Measurements from ENCODE around the gene OTOP1. TPM values are rescaled to one million over a fixed set of nuclear protein-coding genes. Genes with fewer than 3 reads are reported as not detected.
A peak's percentile ranks its signal among the peaks of the same experiment; 100 is the strongest.
"Not testable (repeated sequence)": the region's sequence is repeated elsewhere in the genome, so short reads cannot be mapped to it uniquely, and the experiment has no call there.

The OTOP1 gene
- total RNA-seq, 4 donors from 2014 or later, result 0.72 TPM; not detected in 3

GRCh38 chr4:4248885-4249203 lies 22.1 kb upstream of the OTOP1 start:
- DNase-seq (ENCODE audit: low spot score in 2 of 2), result no peak
- H3K36me3 ChIP-seq, result peaks cover 17% of the 10 kb centered on the region
- 21% methylated on average over 10 of the region's 10 CpGs for WGBS

DNA sequence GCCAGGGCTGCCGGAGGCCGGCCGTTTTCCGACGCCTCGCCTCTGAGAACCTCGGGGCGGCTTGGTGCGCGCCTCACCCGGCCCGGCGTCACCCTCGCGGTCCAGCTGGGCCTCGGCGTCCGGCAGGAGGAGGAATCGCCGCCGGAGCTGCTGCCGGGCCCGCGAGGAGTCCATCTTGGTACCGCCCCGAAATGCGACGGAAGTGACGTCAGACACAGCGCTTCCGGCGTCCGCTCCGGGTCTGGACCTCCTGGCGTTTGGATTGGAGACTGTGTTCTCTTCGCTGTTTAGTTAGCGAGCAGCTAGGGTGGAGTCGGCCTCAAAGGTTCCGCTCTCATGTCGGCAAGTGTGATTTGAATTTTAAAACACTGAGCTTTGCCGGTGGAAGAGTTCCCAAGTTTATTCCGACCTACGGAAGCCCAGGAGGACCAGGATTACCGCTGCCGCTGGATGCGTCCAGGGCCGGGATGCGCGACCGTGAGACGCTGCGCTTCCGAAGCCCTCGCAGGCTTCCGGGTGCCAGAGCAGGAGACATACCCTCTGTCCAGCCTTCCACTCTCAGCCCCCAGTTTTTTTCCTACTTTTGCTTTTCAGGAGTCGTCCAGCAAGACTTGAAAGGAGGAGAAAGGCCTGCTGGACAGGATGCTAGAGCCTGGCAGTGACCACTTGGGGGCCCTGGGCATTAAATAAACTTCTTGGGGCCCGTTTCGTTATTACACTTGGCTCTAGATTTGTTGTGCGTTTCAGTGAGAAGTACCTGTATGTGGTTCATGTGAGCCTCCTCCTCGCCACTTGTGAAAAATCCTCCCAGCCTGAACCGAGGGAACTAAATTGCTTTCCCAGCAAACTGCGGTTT lies 21.5 kb upstream of the OTOP1 start, which contains the start of gene TMEM128:
TMEM128 (minus strand) TSS at position 195 of the 856 bp plus-strand sequence; CDS start at position 174, 21 bp downstream.
- WGBS, result 2% methylated on average over 29 of the region's 62 CpGs
- peaks cover 3% of the 10 kb centered on the region for H3K27me3 ChIP-seq
- peak; percentile 96 for DNase-seq (ENCODE audit: low spot score in 2 of 2)
- peaks cover 23% of the 10 kb centered on the region for H3K36me3 ChIP-seq
- peak in 1 of 2 donors; percentile 26 for TF ChIP-seq CTCF (IDR thresholded peaks at IDR 0.05)
- peak; percentile 32 to 89 for TF ChIP-seq POLR2A (IDR thresholded peaks at IDR 0.05)
- no peak for TF ChIP-seq EP300 (IDR thresholded peaks at IDR 0.05)
- peak; percentile 51 to 86 (median 82) for TF ChIP-seq POLR2AphosphoS5 (IDR thresholded peaks at IDR 0.05)
- H3K4me1 ChIP-seq, result peaks cover 22% of the 10 kb centered on the region
- peak within 1 kb of the TSS; percentile 96 for H3K4me3 ChIP-seq
- H3K9me3 ChIP-seq, result no peaks in the 10 kb centered on the region
- peak within 1 kb of the TSS; percentile 96 for H3K27ac ChIP-seq

More at GRCh38 chr4:4248885-4249203, 22.1 kb upstream of the OTOP1 start:
- H3K4me1 ChIP-seq, result peaks cover 22% of the 10 kb centered on the region
- peak overlapping the region; percentile 96 for H3K4me3 ChIP-seq
- H3K9me3 ChIP-seq, result no peaks in the 10 kb centered on the region
- peaks cover 3% of the 10 kb centered on the region for H3K27me3 ChIP-seq
- no peak for TF ChIP-seq POLR2AphosphoS5 (IDR thresholded peaks at IDR 0.05)
- no peak for TF ChIP-seq POLR2A (IDR thresholded peaks at IDR 0.05)
- TF ChIP-seq CTCF (IDR thresholded peaks at IDR 0.05), result no peak
- TF ChIP-seq EP300 (IDR thresholded peaks at IDR 0.05), result no peak
- H3K27ac ChIP-seq, result peak overlapping the region; percentile 96

GRCh38 chr4:4247696-4248028 lies 20.9 kb upstream of the OTOP1 start:
- peak overlapping the region; percentile 96 for H3K4me3 ChIP-seq
- WGBS, result under 1% methylated on average over 12 of the region's 12 CpGs
- peaks cover 28% of the 10 kb centered on the region for H3K36me3 ChIP-seq
- H3K4me1 ChIP-seq, result peaks cover 22% of the 10 kb centered on the region
- TF ChIP-seq EP300 (IDR thresholded peaks at IDR 0.05), result no peak
- TF ChIP-seq CTCF (IDR thresholded peaks at IDR 0.05), result no peak
- TF ChIP-seq POLR2AphosphoS5 (IDR thresholded peaks at IDR 0.05), result no peak
- TF ChIP-seq POLR2A (IDR thresholded peaks at IDR 0.05), result no peak
- peaks cover 3% of the 10 kb centered on the region for H3K27me3 ChIP-seq
- H3K9me3 ChIP-seq, result no peaks in the 10 kb centered on the region
- H3K27ac ChIP-seq, result peak overlapping the region; percentile 96
- DNase-seq (ENCODE audit: low spot score in 2 of 2), result no peak

DNA sequence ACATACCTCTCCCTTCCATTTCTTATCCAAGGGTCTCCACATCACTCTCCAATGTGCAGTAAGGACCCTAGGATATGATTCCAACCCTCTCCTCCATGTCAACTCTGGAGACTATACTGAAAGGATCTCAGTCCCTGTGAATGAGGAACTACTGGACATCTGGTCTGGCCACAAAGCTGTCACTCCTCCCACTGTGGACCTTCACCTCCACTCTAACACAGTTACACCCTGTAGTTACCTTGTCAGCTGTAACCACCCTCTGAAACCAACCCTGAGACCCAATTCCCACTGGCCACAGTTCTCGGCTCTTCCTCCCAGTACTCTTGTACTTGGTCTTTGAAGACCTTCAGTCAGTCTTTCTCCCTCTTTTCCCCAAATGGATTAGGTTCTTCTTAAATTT lies 18.4 kb upstream of the OTOP1 start:
- H3K36me3 ChIP-seq, result peaks cover 44% of the 10 kb centered on the region
- no peak overlapping the region for H3K27ac ChIP-seq
- 96% methylated on average over 1 of the region's 1 CpG for WGBS
- no peaks in the 10 kb centered on the region for H3K9me3 ChIP-seq
- TF ChIP-seq CTCF (IDR thresholded peaks at IDR 0.05), result no peak
- peaks cover 22% of the 10 kb centered on the region for H3K4me1 ChIP-seq
- no peak for DNase-seq (ENCODE audit: low spot score in 2 of 2)
- H3K27me3 ChIP-seq, result no peaks in the 10 kb centered on the region
- H3K4me3 ChIP-seq, result no peak overlapping the region

DNA sequence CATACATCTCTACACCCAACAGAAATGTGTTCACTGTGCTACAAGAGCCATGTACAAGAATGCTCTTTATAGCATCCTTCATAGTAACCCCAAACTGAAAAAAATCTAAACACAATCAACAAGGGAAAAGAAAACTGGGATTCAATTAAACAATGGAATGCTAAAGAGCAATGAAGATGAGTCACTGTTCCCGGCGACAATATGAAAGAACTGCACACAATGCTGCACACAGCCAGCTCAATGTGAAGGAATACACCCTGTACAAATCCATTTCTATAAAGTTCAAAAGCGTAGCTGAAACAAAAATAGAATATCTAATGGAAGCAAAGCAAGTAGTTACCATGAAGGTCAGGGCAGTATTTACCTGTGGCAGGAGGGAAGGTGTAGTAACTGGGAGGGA lies 12.8 kb upstream of the OTOP1 start:
- WGBS, result 93% methylated on average over 3 of the region's 3 CpGs
- not testable (repeated sequence) for H3K4me3 ChIP-seq; H3K27me3 ChIP-seq; DNase-seq (ENCODE audit: low spot score in 2 of 2); H3K9me3 ChIP-seq; H3K4me1 ChIP-seq; H3K27ac ChIP-seq
- H3K36me3 ChIP-seq, result peaks cover 66% of the 10 kb centered on the region
